ENCODE measurements around the gene RNF148. TPM values are rescaled to one million over a fixed set of nuclear protein-coding genes. Genes with fewer than 3 reads are reported as not detected.

Gene RNF148
- total and polyA plus RNA-seq, 4 donors = 0.09 to 3.5 (median 0.09) TPM; not detected in 1

- H3K27ac ChIP-seq (ENCODE audit: low read depth in 1 of 2, low read length in 2 of 2) = no peak overlapping the region
- no peak overlapping the region for H3K9ac ChIP-seq (ENCODE audit: low read depth in 1 of 2, low read length in 2 of 2)
- no peak for DNase-seq (ENCODE audit: low spot score)
- H3K9me3 ChIP-seq (ENCODE audit: control insufficient read depth in 4 of 4, low read length in 3 of 4) = no peaks in the 10 kb centered on the region
- no peak overlapping the region for H3K4me3 ChIP-seq (ENCODE audit: low read depth in 1 of 3, low read length in 3 of 3)
- H3K27me3 ChIP-seq (ENCODE audit: control insufficient read depth in 4 of 4, insufficient read depth in 4 of 4, low read length in 3 of 4) = no peaks in the 10 kb centered on the region
- H3K36me3 ChIP-seq (ENCODE audit: control insufficient read depth in 4 of 4, insufficient read depth in 3 of 4, low read depth in 1 of 4, low read length in 3 of 4) = no peaks in the 10 kb centered on the region
- H3K4me1 ChIP-seq (ENCODE audit: control insufficient read depth in 4 of 4, insufficient read depth in 4 of 4, low read length in 3 of 4) = peaks cover 0 to 2% (median 0%) of the 10 kb centered on the region in 4 donors
- WGBS = 95% methylated on average over 13 of the region's 13 CpGs
- TF ChIP-seq FOXA1 (IDR thresholded peaks at IDR 0.05) (no peak), ATF3 (IDR thresholded peaks at IDR 0.05) (no peak), ZBTB33 (IDR thresholded peaks at IDR 0.05) (no peak), YY1 (IDR thresholded peaks at IDR 0.05) (no peak), MAX (IDR thresholded peaks at IDR 0.05) (no peak), GABPA (IDR thresholded peaks at IDR 0.05 in 1 of 2, conservative IDR thresholded peaks at IDR 0.05 in 1 of 2) (no peak), HNF4G (IDR thresholded peaks at IDR 0.05) (no peak), TAF1 (conservative IDR thresholded peaks at IDR 0.05) (no peak), HNF4A (conservative IDR thresholded peaks at IDR 0.05) (no peak), JUND (IDR thresholded peaks at IDR 0.05) (no peak), FOXA2 (IDR thresholded peaks at IDR 0.05) (no peak), REST (IDR thresholded peaks at IDR 0.05) (no peak), CTCF (IDR thresholded peaks at IDR 0.05; ENCODE audit: low read depth, low read length, missing input control) (no peak), RXRA (IDR thresholded peaks at IDR 0.05) (no peak), NR2F2 (IDR thresholded peaks at IDR 0.05) (no peak), EGR1 (IDR thresholded peaks at IDR 0.05; ENCODE audit: low read depth in 2 of 2) (no peak)
These were observed 13.2 kb downstream of the RNF148 start for GRCh38 chr7:122689346-122690109.

Data from liver (tissue), 9 donors.